ENCODE results near the gene AQP1. TPM values are rescaled to one million over a fixed set of nuclear protein-coding genes. Genes with fewer than 3 reads are reported as not detected.

Gene AQP1
- total and polyA plus RNA-seq, 2 of the 8 experiments (the other 6 are each of a cell fraction or from before 2014, with no cell fraction given): 0.18 to 0.19 TPM

DNA sequence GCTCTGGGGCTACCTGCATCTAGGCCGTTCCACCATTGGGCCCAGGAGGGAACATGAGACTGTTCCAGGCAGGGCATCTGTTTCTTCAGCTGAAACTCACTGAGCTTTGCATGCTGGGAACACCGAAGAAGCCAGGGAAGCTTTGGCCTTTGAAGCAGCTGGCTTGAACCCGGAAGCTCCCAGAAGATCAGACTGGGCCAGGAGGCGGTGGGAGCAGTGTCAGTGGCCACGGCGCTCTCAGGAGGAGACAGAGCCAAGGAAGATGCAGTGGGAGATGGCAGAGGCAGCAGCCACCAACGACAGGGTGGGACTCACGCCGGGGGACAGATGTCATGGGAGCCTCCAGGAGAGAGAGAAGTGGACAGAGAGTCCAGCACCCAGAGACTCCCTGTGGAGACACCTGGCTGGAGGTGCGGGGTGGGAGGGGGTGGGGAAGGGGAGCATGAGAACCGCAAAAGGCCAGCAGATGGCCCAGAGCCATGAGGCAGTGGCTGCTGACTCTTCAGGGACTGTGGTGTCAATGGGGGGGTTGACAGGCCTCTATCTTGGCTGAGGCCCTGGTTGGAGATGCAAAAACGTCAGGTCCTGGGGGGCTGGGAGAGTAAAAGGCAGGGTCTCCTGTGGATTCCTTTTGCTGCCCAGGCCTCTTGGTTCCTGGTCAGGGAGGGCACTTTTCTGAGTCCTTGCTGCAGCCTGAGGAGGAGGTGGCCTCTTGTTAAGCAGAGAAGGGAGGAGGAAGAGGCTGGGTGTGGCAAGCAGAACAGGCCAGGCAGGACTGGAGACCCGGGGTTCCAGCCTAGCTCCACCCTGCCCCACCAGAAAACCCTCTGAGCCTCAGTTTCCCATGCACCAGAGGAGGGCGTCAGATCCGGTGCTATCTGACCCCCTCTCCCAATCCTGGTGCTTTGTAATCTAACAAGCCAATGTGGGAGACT is 6.3 kb upstream of the AQP1 start:
- no peak overlapping the region for H3K4me2 ChIP-seq (ENCODE audit: insufficient read depth in 1 of 2, low read depth in 2 of 2, low read length in 2 of 2)
- H3K9me3 ChIP-seq (ENCODE audit: insufficient read depth in 2 of 2, low read depth in 1 of 2, low read length in 1 of 2): no peaks in the 10 kb centered on the region
- H4K5ac ChIP-seq (ENCODE audit: insufficient read length, low read depth, low read length): no peak overlapping the region
- no peaks in the 10 kb centered on the region for H3K23me2 ChIP-seq (ENCODE audit: low read depth, low read length)
- H2BK20ac ChIP-seq (ENCODE audit: low read length): no peak overlapping the region
- peaks cover 0 to 3% of the 10 kb centered on the region in 2 experiments for H4K20me1 ChIP-seq (replicated peaks in 1 of 2; ENCODE audit: control insufficient read depth in 1 of 2, insufficient read depth in 2 of 2, low read length in 2 of 2)
- no peak overlapping the region for H2BK12ac ChIP-seq (ENCODE audit: low read depth, low read length)
- ChIA-PET CTCF (ENCODE audit: partially characterized antibody) (interaction anchor here (0.7 to 2.0 kb wide), 7 partner anchors 32 to 173 kb away, joined by 3 to 4 read pairs (median 3); no protein-coding TSS in a partner anchor), POLR2A (ENCODE audit: partially characterized antibody) (no interaction called here)
- peaks cover 0 to 2% (median 0%) of the 10 kb centered on the region in 4 experiments; a peak in 1 of 7 replicates for H3K27me3 ChIP-seq (replicated peaks in 1 of 4; ENCODE audit: control insufficient read depth in 3 of 4, extremely low read depth in 1 of 4, insufficient read depth in 3 of 4, low read length in 3 of 4)
- no peak overlapping the region for H3K27ac ChIP-seq (ENCODE audit: low read depth, low read length)
- H3K18ac ChIP-seq (ENCODE audit: extremely low read depth, low read length): no peak overlapping the region; the same call in 1 of the 2 replicates
- no peaks in the 10 kb centered on the region for H3K79me1 ChIP-seq (ENCODE audit: low read depth, low read length)
- H4K91ac ChIP-seq (replicated peaks; ENCODE audit: insufficient read length, low read length): no peak overlapping the region
- no peak overlapping the region for H3K4me3 ChIP-seq (ENCODE audit: extremely low read depth in 1 of 4, insufficient read depth in 2 of 4, low read depth in 3 of 4, low read length in 4 of 4)
- FAIRE-seq (no peak), DNase-seq (ENCODE audit: low read depth in 1 of 2, low spot score in 2 of 2) (no peak)
- no peak overlapping the region for H2BK120ac ChIP-seq (replicated peaks; ENCODE audit: low read depth, low read length)
- no peak overlapping the region for H3K9ac ChIP-seq (replicated peaks in 1 of 4; ENCODE audit: extremely low read depth in 1 of 4, low read depth in 3 of 4, low read length in 3 of 4)
- H3K23ac ChIP-seq (ENCODE audit: insufficient read length): no peak overlapping the region
- WGBS, 2 experiments (ENCODE audit: extremely low coverage in 1 of 2, insufficient coverage in 1 of 2, insufficient read length in 1 of 2, insufficient replicate concordance in 2 of 2, low coverage in 1 of 2, low lambda C conversion rate in 2 of 2, missing lambda C conversion rate in 1 of 2): 91% methylated on average over 13 of the region's 15 CpGs; no CpG with 5 or more reads in 1 of the 2 experiments
- H3K79me2 ChIP-seq (ENCODE audit: control insufficient read depth in 1 of 2, insufficient read depth in 2 of 2, low read length in 2 of 2): no peaks in the 10 kb centered on the region
- H4K8ac ChIP-seq (ENCODE audit: extremely low read depth, insufficient read depth, low read length): no peak overlapping the region; the same call in 1 of the 2 replicates
- no peak overlapping the region for H2BK5ac ChIP-seq (ENCODE audit: low read depth, low read length)
- H2AK5ac ChIP-seq (ENCODE audit: low read depth, low read length): no peak overlapping the region
- no peak overlapping the region for H3K56ac ChIP-seq (replicated peaks; ENCODE audit: insufficient read length, low read depth, low read length)
- no peaks in the 10 kb centered on the region for H3K36me3 ChIP-seq (ENCODE audit: control insufficient read depth in 2 of 4, insufficient read depth in 4 of 4, low read length in 3 of 4)
- H3K4me1 ChIP-seq (replicated peaks in 1 of 4; ENCODE audit: control insufficient read depth in 3 of 4, insufficient read depth in 4 of 4, low read length in 3 of 4): no peaks in the 10 kb centered on the region
- H3K14ac ChIP-seq (ENCODE audit: insufficient read length): no peak overlapping the region
- no peak overlapping the region for H3K4ac ChIP-seq (replicated peaks; ENCODE audit: insufficient read length, low read depth, low read length)
- no peak overlapping the region for H2AFZ ChIP-seq (ENCODE audit: low read length)
- H2BK15ac ChIP-seq (ENCODE audit: low read length): no peak overlapping the region
- TF ChIP-seq CBX5 (IDR thresholded peaks at IDR 0.05; ENCODE audit: low read depth, low read length): no peak
- no peak for TF ChIP-seq CEBPB (IDR thresholded peaks at IDR 0.05; ENCODE audit: low read depth, low read length)
- TF ChIP-seq, protein P1, sequence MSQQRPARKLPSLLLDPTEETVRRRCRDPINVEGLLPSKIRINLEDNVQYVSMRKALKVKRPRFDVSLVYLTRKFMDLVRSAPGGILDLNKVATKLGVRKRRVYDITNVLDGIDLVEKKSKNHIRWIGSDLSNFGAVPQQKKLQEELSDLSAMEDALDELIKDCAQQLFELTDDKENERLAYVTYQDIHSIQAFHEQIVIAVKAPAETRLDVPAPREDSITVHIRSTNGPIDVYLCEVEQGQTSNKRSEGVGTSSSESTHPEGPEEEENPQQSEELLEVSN (IDR thresholded peaks at IDR 0.05): no peak
- no peak for TF ChIP-seq RBBP5 (IDR thresholded peaks at IDR 0.05; ENCODE audit: borderline replicate concordance, low read depth, low read length)
- no peak for TF ChIP-seq EP300 (IDR thresholded peaks at IDR 0.05; ENCODE audit: borderline replicate concordance in 1 of 2, low read depth in 2 of 2, low read length in 2 of 2)
- TF ChIP-seq FOSL1 (IDR thresholded peaks at IDR 0.05; ENCODE audit: insufficient read depth, low read depth, low read length): no peak
- no peak for TF ChIP-seq POLR2AphosphoS5 (IDR thresholded peaks at IDR 0.05; ENCODE audit: low read depth, low read length)
- TF ChIP-seq KDM4A (IDR thresholded peaks at IDR 0.05; ENCODE audit: low read depth, low read length, severe bottlenecking): no peak
- TF ChIP-seq SP2 (IDR thresholded peaks at IDR 0.05; ENCODE audit: low read length): no peak
- TF ChIP-seq MAFK (IDR thresholded peaks at IDR 0.05; ENCODE audit: low read depth, low read length): no peak
- TF ChIP-seq ZNF274 (IDR thresholded peaks at IDR 0.05; ENCODE audit: borderline replicate concordance, extremely low read depth, low read length): no peak
